ENCODE results near the gene SSC4D. TPM values are rescaled to one million over a fixed set of nuclear protein-coding genes. Genes with fewer than 3 reads are reported as not detected.
A peak's percentile ranks its signal among the peaks of the same experiment; 100 is the strongest.

The SSC4D gene
- polyA plus RNA-seq, 3 donors, result 0.48 to 0.56 (median 0.56) TPM

DNA sequence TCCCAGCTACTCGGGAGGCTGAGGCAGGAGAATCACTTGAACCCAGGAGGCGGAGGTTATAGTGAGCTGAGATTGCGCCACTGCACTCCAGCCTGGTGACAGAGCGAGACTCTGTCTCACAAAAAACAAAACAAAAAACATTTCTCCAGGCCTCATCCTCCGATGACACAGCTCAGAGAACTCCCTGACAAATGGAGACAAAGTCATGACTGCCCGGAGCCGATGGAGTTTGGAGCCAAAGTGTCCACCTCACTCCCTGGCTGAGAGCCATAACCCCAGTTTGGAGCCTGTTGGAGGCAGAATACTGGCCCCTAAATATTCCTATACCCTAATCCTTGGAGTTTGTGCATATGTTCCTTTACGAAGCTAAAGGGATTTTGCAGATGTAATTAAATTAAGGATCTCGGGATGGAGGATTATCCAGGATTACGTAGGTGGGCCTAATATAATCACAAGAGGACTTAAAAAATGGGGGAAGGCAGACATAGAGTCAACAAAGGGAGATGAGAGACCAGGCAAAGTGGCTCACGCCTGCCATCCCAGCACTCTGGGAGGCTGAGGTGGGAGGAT is 22.7 kb downstream of the SSC4D start:
- no peaks in the 10 kb centered on the region for H3K36me3 ChIP-seq (replicated peaks in 1 of 2; ENCODE audit: control insufficient read depth in 1 of 2, insufficient read depth in 2 of 2, low read length in 2 of 2)
- WGBS (ENCODE audit: insufficient coverage), result 89% methylated on average over 5 of the region's 11 CpGs
- no peaks in the 10 kb centered on the region for H3K36me3 Mint-ChIP-seq
- intact Hi-C loops (cut with micrococcal nuclease), result no loop called here
- H3K27ac Mint-ChIP-seq, result no peak overlapping the region
- no peaks in the 10 kb centered on the region for H4K20me1 ChIP-seq (ENCODE audit: insufficient read depth, low read length)
- H3K4me3 ChIP-seq (replicated peaks in 1 of 3; ENCODE audit: low read depth in 2 of 3, low read length in 3 of 3), result no peak overlapping the region
- peaks cover 15% of the 10 kb centered on the region for H3K4me1 Mint-ChIP-seq
- peaks cover 18% of the 10 kb centered on the region in 2 donors for H3K4me1 ChIP-seq (ENCODE audit: control insufficient read depth in 1 of 2, insufficient read depth in 2 of 2, low read length in 2 of 2)
- H3K9me3 ChIP-seq (replicated peaks in 1 of 2; ENCODE audit: control insufficient read depth in 1 of 2, insufficient read depth in 1 of 2, low read length in 2 of 2), result no peaks in the 10 kb centered on the region
- no peak overlapping the region for H3K27ac ChIP-seq (ENCODE audit: low read depth in 1 of 2, low read length in 2 of 2)
- TF ChIP-seq, protein P1, sequence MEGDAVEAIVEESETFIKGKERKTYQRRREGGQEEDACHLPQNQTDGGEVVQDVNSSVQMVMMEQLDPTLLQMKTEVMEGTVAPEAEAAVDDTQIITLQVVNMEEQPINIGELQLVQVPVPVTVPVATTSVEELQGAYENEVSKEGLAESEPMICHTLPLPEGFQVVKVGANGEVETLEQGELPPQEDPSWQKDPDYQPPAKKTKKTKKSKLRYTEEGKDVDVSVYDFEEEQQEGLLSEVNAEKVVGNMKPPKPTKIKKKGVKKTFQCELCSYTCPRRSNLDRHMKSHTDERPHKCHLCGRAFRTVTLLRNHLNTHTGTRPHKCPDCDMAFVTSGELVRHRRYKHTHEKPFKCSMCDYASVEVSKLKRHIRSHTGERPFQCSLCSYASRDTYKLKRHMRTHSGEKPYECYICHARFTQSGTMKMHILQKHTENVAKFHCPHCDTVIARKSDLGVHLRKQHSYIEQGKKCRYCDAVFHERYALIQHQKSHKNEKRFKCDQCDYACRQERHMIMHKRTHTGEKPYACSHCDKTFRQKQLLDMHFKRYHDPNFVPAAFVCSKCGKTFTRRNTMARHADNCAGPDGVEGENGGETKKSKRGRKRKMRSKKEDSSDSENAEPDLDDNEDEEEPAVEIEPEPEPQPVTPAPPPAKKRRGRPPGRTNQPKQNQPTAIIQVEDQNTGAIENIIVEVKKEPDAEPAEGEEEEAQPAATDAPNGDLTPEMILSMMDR (IDR thresholded peaks at IDR 0.05), result no peak
- no peak overlapping the region for H3K4me3 Mint-ChIP-seq
- H3K79me2 ChIP-seq (ENCODE audit: insufficient read depth, low read length), result no peaks in the 10 kb centered on the region
- no peak overlapping the region for H3K9ac ChIP-seq (ENCODE audit: insufficient read depth, low read length, poor library complexity, severe bottlenecking)
- DNase-seq, result no peak
- no peak overlapping the region for H3K4me2 ChIP-seq (replicated peaks; ENCODE audit: extremely low read depth, low read length, poor library complexity, severe bottlenecking)
- no peaks in the 10 kb centered on the region for H3K27me3 ChIP-seq (ENCODE audit: control insufficient read depth in 2 of 2, insufficient read depth in 2 of 2, low read length in 2 of 2)
- H3K9me3 Mint-ChIP-seq, result peaks cover 0 to 3% (median 0%) of the 10 kb centered on the region in 7 donors
- H3K27me3 Mint-ChIP-seq (ENCODE audit: low read depth in 3 of 3), result peaks cover 0 to 2% (median 0%) of the 10 kb centered on the region in 3 donors
- no peak overlapping the region for H2AFZ ChIP-seq (ENCODE audit: insufficient read depth, low read depth, low read length, poor library complexity, severe bottlenecking)

DNA sequence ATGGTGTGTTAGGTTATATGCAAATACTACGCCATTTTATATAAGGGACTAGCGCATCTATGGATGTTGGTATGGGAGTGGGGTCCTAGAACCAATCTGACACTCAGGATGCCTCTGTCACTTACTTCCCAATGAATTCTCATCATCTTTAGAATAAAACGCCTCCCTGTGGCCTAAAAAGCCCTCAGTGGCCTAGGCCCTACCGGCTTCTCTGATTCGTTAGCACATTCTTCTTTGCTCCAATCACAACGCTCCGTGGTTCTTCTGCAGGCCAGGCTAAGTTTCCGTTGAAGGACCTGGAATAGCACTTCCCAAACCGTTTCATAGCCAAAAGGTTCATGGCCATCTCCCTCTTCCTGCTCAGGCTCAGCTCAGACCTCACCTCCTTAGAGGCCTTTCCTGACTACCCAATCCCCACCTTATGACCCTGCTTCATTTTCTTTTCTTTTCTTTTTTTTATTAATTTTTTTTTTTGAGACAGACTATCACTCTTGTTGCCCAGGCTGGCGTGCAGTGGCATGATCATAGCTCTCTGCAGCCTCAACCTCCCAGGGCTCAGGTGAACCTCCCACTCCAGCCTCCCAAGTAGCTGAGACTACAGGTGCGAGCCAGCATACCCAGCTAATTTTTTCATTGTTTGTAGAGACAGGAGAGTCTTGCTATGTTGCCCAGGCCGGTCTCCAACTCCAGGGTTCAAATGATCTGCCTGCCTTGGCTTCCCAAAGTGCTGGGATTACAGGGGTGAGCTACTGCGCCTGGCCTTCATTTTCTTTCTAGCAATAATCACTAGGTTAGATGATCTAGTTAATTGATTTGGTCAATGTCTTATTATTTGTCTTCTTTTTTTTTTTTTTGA is 26.2 kb downstream of the SSC4D start:
- TF ChIP-seq, protein P1 (IDR thresholded peaks at IDR 0.05), result no peak
- Mint-ChIP-seq H3K9me3 (peaks cover 0 to 3% (median 0%) of the 10 kb centered on the region in 7 donors), H3K4me1 (peaks cover 30% of the 10 kb centered on the region), H3K27ac (peak overlapping the region in 3 of 7 donors; percentile 15 to 79 (median 57)), H3K4me3 (no peak overlapping the region), H3K36me3 (no peaks in the 10 kb centered on the region), H3K27me3 (ENCODE audit: low read depth in 3 of 3) (peaks cover 0 to 2% (median 0%) of the 10 kb centered on the region in 3 donors)
- Histone ChIP-seq H3K9me3 (replicated peaks in 1 of 2; ENCODE audit: control insufficient read depth in 1 of 2, insufficient read depth in 1 of 2, low read length in 2 of 2) (no peaks in the 10 kb centered on the region), H3K27ac (ENCODE audit: low read depth in 1 of 2, low read length in 2 of 2) (no peak overlapping the region), H3K4me1 (ENCODE audit: control insufficient read depth in 1 of 2, insufficient read depth in 2 of 2, low read length in 2 of 2) (peaks cover 40% of the 10 kb centered on the region in 2 donors), H3K79me2 (ENCODE audit: insufficient read depth, low read length) (no peaks in the 10 kb centered on the region), H2AFZ (ENCODE audit: insufficient read depth, low read depth, low read length, poor library complexity, severe bottlenecking) (no peak overlapping the region), H3K36me3 (replicated peaks in 1 of 2; ENCODE audit: control insufficient read depth in 1 of 2, insufficient read depth in 2 of 2, low read length in 2 of 2) (no peaks in the 10 kb centered on the region), H3K4me2 (replicated peaks; ENCODE audit: extremely low read depth, low read length, poor library complexity, severe bottlenecking) (no peak overlapping the region), H3K4me3 (replicated peaks in 1 of 3; ENCODE audit: low read depth in 2 of 3, low read length in 3 of 3) (no peak overlapping the region), H3K9ac (ENCODE audit: insufficient read depth, low read length, poor library complexity, severe bottlenecking) (no peak overlapping the region), H3K27me3 (ENCODE audit: control insufficient read depth in 2 of 2, insufficient read depth in 2 of 2, low read length in 2 of 2) (no peaks in the 10 kb centered on the region), H4K20me1 (ENCODE audit: insufficient read depth, low read length) (no peaks in the 10 kb centered on the region)
- intact Hi-C loops (cut with micrococcal nuclease), result no loop called here
- WGBS (ENCODE audit: insufficient coverage), result 77% methylated on average over 7 of the region's 13 CpGs
- DNase-seq, result no peak

Measured in CD14-positive monocyte (primary cell).